ENCODE data around the gene NGEF.
"Not testable (repeated sequence)": the region's sequence is repeated elsewhere in the genome, so short reads cannot be mapped to it uniquely, and the experiment has no call there.

NGEF gene

GRCh38 chr2:232926431-232926939 is 86.6 kb downstream of the NGEF start:
- DNase-seq, result no peak

GRCh38 chr2:232925821-232926156 is 87.3 kb downstream of the NGEF start:
- no peak for DNase-seq

GRCh38 chr2:232925153-232925820 is 87.8 kb downstream of the NGEF start:
- no peak for DNase-seq

GRCh38 chr2:232924433-232924832 is 88.6 kb downstream of the NGEF start:
- DNase-seq, result no peak

- no peak for DNase-seq
Measured at GRCh38 chr2:232920760-232921159, 92.3 kb downstream of the NGEF start.

GRCh38 chr2:232920055-232920454 is 93.0 kb downstream of the NGEF start:
- no peak for DNase-seq

- DNase-seq, result no peak
Measured at GRCh38 chr2:232919141-232919540, 93.9 kb downstream of the NGEF start.

GRCh38 chr2:232913903-232914302 is 99.2 kb downstream of the NGEF start:
- DNase-seq, result no peak

- DNase-seq, result no peak
Measured at GRCh38 chr2:232911712-232912277, 101.3 kb downstream of the NGEF start.

- DNase-seq, result no peak
Measured at GRCh38 chr2:232910376-232910775, 102.7 kb downstream of the NGEF start.

- no peak for DNase-seq
Measured at GRCh38 chr2:232908695-232909094, 104.4 kb downstream of the NGEF start.

GRCh38 chr2:232907718-232908085 is 105.4 kb downstream of the NGEF start:
- not testable (repeated sequence) for DNase-seq

GRCh38 chr2:232906867-232907717 is 106.0 kb downstream of the NGEF start:
- DNase-seq, result not testable (repeated sequence)

- DNase-seq, result no peak
Measured at GRCh38 chr2:232903989-232904388, 109.1 kb downstream of the NGEF start.

GRCh38 chr2:232901736-232902578 is 111.1 kb downstream of the NGEF start:
- DNase-seq, result peak in 1 of 5 donors; percentile 29

- DNase-seq, result no peak
Measured at GRCh38 chr2:232900811-232901735, 112.0 kb downstream of the NGEF start.

- no peak for DNase-seq
Measured at GRCh38 chr2:232898592-232899543, 114.2 kb downstream of the NGEF start.

- no peak for DNase-seq
Measured at GRCh38 chr2:232897598-232898408, 115.3 kb downstream of the NGEF start.
